K562 (cell line): ENCODE data around the gene ASPHD2.

ENCODE experiments used
- ATF3 ChIP-seq, 2 experiments: fragments of 450-650 bp in 1 of 2; sonication (generic) in 1 of 2; formaldehyde crosslinking in 1 of 2; IDR thresholded peaks in 1 of 2; conservative IDR thresholded peaks in 1 of 2; 2 replicates each; pipeline versions ENCODE4 v1.6.1 to v1.8.1; 2016 to 2023; ENCODE audit warnings: mild to moderate bottlenecking in 2 of 2, moderate library complexity in 2 of 2, inconsistent platforms in 1 of 2, missing genetic modification reagents in 1 of 2
- BHLHE40 ChIP-seq: IDR thresholded peaks from 2 replicates; pipeline ENCODE4 v1.6.1; 2011; ENCODE audit warnings: low read length, improper control_type of control experiment
- HDAC6 ChIP-seq: IDR thresholded peaks from 2 replicates; pipeline ENCODE4 v1.6.1; 2012; ENCODE audit warnings: low read depth, mild to moderate bottlenecking, control low read depth, inconsistent platforms, low read length, moderate library complexity
- KDM1A ChIP-seq, 2 experiments: fragments of 450-650 bp; IDR thresholded peaks; 2 replicates each; pipeline ENCODE4 v1.6.1; 2016; ENCODE audit warnings: mild to moderate bottlenecking in 2 of 2
- KLF10 ChIP-seq: fragments of 250-450 bp; sonication (Bioruptor Pico); IDR thresholded peaks from 2 replicates; pipeline ENCODE4 v1.6.1; 2021; ENCODE audit warnings: matching md5 sums
- L3MBTL2 ChIP-seq: fragments of 450-650 bp; IDR thresholded peaks from 2 replicates; pipeline ENCODE4 v1.6.1; 2016; ENCODE audit warnings: mild to moderate bottlenecking, moderate library complexity
- SIN3A ChIP-seq, 2 experiments: fragments of 150-350 bp in 1 of 2; IDR thresholded peaks; 2 replicates each; pipeline ENCODE4 v1.6.1; 2011 to 2016; ENCODE audit warnings: borderline replicate concordance in 2 of 2, low read depth in 2 of 2, low read length in 2 of 2, mild to moderate bottlenecking in 2 of 2, moderate library complexity in 2 of 2; ENCODE audit not compliant: control insufficient read depth in 1 of 2
- SMARCC2 ChIP-seq: fragments of 450-650 bp; IDR thresholded peaks from 2 replicates; pipeline ENCODE4 v1.6.1; 2017; ENCODE audit warnings: antibody characterized with exemption, moderate library complexity, mild to moderate bottlenecking, low read depth
- SMARCE1 ChIP-seq: fragments of 450-650 bp; IDR thresholded peaks from 2 replicates; pipeline ENCODE4 v1.7.1; 2016; ENCODE audit warnings: mild to moderate bottlenecking
- SMC3 ChIP-seq: conservative IDR thresholded peaks from 2 replicates; pipeline ENCODE4 v1.6.1; 2011; ENCODE audit warnings: low read depth, low read length, improper control_type of control experiment; ENCODE audit not compliant: insufficient read depth
- ZNF695 ChIP-seq: fragments of 450-650 bp; formaldehyde crosslinking; IDR thresholded peaks from 2 replicates; pipeline ENCODE4 v1.4.0; 2020; ENCODE audit warnings: mild to moderate bottlenecking, moderate library complexity

GRCh38 chr22:26479792-26480610 is 50.9 kb downstream of the ASPHD2 start:
- TF ChIP-seq ATF3 (IDR thresholded peaks at IDR 0.05) (no peak), ATF3 (CRISPR knock-in tag; conservative IDR thresholded peaks at IDR 0.05) (no peak), ZNF695 (CRISPR knock-in tag) (no peak), SMARCC2 (no peak), L3MBTL2 (0 out of 2 replicates have a peak, but pooled peaks have one; percentile 10), HDAC6 (no peak), SMC3 (no peak), KLF10 (CRISPR knock-in tag) (no peak), SIN3A (IDR thresholded peaks at IDR 0.05; ENCODE audit: borderline replicate concordance in 2 of 2, control insufficient read depth in 1 of 2, low read depth in 2 of 2, low read length in 2 of 2) (no peak), KDM1A (IDR thresholded peaks at IDR 0.05) (no peak), SMARCE1 (no peak), BHLHE40 (no peak)
